GM19240 (cell line): ENCODE measurements around the gene MTHFD1L.
"Not testable (repeated sequence)": the region's sequence is repeated elsewhere in the genome, so short reads cannot be mapped to it uniquely, and the experiment has no call there.

Experiments
- DNase-seq: peaks from one replicate; pipeline ENCODE4 v3.0.0; 2011; ENCODE audit warnings: low spot score; ENCODE audit not compliant: insufficient read length

MTHFD1L gene

DNA sequence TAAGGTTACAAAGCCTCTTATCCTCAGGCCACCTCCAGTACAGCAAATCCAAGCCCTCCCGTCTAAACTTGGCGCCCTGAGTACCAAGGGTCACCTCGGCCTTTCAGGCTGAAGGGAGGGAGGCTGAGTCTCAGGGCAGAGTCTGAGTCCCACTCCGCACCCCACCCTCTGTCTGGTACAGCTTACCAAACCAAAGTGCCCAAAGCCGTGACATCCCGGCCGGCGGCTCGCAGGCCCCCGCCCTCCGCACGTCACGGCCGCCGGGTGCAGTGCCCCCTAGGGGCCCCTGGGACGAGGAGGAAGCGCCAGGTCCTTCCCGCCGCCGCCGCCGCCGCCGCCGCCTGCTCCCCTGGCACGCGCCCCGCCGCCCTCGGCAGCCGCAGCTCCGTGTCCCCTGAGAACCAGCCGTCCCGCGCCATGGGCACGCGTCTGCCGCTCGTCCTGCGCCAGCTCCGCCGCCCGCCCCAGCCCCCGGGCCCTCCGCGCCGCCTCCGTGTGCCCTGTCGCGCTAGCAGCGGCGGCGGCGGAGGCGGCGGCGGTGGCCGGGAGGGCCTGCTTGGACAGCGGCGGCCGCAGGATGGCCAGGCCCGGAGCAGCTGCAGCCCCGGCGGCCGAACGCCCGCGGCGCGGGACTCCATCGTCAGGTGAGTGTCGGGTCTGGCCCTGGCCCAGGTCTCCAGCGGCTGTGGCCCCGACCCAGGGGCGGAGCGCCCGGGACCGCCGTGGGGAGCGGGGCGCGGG, at the start of gene MTHFD1L:
Gene MTHFD1L (plus strand): TSS at position 297 of the 741 bp plus-strand sequence. CDS start 121 bp downstream, at position 418.
- DNase-seq, result peak; percentile 79

- not testable (repeated sequence) for DNase-seq
These were observed 48.9 kb upstream of the MTHFD1L start for GRCh38 chr6:150816554-150816953.

DNA sequence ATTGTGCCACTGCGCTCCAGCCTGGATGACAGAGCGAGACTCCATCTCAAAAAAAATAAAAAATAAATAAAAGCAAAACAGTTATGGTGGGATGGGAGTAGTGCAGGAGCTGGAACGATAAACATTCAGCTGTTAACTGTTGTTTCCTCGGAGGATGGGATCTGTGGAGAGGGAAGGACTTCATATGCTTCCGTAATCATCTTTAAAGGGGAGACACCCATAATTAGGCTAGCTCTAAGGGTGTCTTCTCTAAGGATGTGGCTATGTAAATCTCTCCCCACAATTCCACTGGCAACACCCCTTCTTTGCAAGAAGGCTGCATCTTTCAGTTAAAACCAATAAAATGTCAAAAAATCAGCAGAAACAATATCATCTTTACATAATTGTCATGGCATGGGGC, 42.6 kb upstream of the MTHFD1L start:
- no peak for DNase-seq

DNA sequence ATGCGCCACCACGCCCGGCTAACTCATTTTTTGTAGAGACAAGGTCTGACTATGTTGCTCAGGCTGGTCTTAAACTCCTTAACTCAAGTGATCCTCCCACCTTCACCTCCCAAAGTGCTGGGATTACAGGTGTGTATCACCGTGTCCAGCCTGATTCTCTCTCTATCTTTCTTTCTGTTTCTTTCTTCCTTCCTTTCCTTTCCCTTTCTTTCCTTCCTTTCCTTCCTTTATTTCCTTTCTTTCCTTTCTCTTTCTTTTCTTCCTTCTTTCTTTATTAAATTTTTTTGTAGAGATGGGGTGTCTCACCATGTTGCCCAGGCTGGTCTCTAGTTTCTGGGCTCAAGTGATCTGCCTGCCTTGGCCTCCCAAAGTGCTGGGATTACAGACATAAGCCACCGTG, 38.7 kb upstream of the MTHFD1L start:
- DNase-seq, result no peak

DNA sequence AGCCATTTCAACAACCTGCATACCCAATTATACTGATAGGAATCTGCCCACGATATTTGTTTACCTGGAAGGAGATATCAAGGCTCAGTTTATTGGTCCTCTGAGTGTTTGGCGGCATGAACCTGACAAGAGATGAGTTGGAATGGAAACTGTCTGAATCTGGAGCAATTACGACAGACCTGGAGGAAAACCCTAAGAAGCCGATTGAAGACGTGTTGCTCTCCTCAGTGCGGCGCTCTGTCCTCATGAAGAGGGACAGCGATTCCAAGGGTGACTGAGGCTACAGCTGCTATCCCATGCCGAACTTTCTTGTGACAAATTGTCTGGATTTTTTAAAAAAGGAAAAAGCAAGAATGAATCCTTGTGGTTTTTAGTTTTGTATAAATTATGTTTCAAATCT, 37.4 kb upstream of the MTHFD1L start:
- not testable (repeated sequence) for DNase-seq

DNA sequence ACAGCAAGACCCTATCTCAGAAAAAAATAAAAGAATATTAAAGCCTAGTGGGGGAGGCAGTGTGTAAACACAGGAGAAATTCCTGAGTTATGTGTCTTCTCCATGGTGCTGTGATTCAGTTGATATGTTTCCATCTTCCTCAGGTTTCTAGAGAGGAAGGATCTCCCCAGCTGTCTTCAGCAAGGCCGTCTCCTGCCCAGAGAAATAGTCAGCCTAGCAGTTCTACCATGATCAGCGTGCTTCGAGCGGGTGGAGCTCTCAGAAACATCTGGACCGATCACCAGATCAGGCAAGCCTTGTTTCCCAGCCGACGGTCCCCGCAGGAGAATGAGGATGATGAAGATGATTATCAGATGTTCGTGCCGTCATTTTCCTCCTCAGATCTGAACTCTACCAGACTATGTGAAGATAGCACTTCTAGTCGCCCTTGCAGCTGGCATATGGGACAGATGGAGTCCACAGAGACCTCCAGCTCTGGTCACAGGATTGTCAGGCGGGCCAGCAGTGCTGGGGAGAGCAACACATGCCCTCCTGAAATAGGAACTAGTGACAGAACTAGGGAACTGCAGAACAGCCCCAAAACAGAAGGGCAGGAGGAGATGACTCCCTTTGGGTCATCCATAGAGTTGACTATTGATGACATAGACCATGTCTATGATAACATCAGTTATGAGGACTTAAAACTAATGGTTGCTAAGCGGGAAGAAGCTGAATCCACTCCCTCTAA, 34.9 kb upstream of the MTHFD1L start:
- DNase-seq, result no peak

- no peak for DNase-seq
These were observed 33.9 kb upstream of the MTHFD1L start for GRCh38 chr6:150831577-150831976.

DNA sequence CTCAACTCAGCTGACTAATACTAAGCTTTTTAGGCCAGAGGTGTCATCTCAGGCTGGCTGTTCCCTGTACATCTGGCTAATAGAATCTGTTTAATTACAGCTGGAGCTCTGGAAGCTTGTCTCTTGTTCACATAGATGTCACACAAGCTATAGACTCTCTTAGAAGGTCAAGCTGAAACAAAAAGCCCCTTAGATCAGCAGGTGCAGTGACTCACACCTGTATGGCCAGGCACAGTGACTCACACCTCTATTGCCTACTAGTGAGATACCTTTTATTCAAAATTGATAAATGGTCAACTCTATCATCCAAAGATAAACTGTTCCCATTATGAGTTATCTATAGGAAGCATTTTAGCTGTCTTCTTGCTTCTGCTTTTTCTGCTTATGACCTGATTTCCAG, 29.9 kb upstream of the MTHFD1L start:
- DNase-seq, result no peak

DNA sequence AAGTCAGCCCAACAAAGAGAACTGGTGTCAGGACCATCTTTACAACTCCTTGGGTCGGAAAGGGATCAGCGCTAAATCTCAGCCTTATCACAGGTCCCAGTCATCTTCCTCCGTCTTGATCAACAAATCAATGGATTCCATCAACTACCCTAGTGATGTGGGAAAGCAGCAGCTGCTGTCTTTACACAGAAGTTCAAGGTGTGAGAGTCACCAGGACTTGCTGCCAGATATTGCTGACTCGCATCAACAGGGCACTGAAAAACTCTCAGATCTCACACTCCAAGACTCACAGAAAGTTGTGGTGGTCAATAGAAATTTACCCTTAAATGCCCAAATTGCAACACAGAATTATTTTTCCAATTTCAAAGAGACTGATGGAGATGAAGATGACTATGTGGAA, 25.3 kb upstream of the MTHFD1L start:
- DNase-seq, result no peak

DNA sequence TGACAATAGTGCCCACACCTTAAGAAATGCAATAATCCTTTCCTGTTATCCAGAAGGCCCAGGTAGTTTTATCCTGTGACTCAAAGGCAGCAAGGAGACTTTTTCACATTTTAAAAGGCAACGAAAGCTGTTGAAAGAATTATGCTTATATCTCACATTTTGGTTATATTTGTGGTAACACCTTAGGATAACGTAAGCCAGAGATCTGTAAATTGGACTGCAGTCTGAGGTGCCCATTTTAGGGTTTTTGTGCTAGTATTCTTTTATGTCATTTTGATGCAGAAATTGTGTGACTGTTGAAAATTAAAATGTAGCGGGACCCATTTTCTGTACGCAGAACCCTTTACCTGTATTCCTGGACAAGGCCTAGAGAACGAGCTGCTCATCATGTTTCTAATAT, 24.3 kb upstream of the MTHFD1L start:
- no peak for DNase-seq

DNA sequence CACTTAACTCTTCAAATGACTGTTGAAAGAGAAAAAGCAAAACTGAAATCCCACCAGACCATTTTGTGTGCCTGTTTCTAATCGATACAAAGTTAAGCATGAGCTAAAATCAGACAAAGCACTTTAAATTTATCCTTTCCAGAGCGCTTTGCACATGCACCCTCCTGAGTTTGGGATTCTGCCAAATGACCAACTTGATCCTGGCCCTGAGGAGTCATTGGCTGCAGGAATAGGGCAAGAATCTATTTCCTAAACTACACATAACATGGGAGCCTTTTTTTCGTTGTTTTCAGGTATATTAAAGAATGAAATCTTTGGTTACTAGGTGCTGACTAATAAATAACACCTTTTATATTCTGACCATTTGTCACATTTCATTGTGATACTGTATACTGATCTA, 23.8 kb upstream of the MTHFD1L start:
- DNase-seq, result no peak

DNA sequence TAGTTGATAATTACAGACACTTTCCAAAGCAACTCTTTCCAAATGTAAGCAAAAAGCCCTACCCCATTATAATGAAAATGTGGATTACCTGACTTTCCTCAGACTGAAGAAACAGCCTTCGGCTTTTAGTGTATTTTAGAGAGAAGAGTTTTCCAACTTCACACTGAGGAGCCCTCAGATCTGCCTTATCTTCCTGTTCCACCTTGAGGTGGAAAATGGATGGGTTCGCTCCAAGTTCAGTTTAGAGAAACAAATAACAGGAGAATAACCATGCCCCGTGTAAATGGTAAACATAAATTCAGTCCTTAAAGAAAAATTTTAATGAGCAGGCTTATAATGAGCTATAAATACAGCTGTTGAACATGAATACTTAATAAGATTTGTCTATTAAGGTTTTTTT, 21.1 kb upstream of the MTHFD1L start:
- DNase-seq, result no peak

DNA sequence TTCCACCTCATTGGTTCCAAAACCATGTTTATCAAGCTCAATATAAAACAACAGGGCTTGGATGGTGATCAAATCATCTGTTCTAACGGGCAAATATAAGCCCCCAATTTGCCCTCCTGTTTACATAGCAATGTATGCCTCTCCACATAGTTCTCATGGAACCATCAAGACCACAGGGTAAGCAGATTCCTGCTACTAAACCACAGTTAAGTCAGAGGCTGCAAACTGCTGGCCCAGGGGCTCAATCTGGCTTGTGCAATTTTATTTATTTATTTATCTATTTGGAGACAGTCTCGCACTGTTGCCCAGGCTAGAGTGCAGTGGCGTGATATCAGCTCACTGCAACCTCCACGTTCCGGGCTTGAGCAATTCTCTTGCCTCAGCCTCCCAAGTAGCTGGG, 18.9 kb upstream of the MTHFD1L start:
- DNase-seq, result no peak

DNA sequence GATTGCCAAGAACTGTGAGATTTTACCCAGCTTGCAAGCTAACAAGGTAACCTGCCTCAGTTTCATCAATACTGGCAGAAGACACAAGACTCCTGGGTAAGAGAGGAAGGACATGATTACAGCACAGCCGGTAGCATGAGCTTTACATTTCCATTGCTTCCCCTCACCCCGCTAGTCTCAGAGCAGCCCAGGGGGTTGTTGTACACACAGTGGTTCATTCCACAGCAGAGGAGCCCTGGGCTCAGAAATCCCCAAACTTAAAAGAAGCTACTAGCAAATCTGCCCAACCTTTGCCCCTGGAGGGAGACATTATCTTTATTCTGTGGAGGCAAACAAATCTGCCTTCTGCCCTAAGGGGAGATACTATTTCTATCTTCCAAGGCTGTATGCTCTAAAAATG, 17.1 kb upstream of the MTHFD1L start:
- no peak for DNase-seq

GRCh38 chr6:150854392-150854791, 11.1 kb upstream of the MTHFD1L start:
- DNase-seq, result not testable (repeated sequence)

DNA sequence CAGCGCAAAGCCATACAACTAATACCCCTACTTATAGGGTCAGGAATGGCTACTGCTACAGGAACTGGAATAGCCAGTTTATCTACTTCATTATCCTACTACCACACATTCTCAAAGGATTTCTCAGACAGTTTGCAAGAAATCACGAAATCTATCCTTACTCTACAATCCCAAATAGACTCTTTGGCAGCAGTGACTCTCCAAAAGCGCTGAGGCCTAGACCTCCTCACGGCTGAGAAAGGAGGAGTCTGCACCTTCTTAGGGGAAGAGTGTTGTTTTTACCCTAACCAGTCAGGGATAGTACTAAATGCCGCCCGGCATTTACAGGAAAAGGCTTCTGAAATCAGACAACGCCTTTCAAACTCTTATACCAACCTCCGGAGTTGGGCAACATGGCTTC, 10.3 kb upstream of the MTHFD1L start:
- DNase-seq, result not testable (repeated sequence)

GRCh38 chr6:150857062-150857944, 8.2 kb upstream of the MTHFD1L start:
- no peak for DNase-seq

DNA sequence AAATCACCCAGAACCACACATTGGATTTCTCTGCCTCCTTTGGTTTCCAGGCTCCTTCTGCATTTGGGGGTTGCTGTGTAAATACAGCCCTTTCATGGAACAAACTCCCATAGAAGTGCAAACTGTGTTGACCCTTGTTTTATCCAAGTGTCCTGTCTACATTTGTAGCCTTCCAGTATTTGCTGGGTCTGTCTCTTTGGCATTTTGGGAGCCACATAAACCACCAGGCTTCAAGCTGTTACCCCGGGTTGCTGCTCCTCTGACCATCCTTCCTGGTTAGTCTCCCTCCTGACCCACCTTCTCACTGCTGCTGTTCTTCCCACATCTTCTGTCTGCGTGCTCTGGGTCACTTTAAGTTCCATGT, 7.6 kb upstream of the MTHFD1L start:
- no peak for DNase-seq

- not testable (repeated sequence) for DNase-seq
These were observed 3.9 kb upstream of the MTHFD1L start for GRCh38 chr6:150861448-150862168.

DNA sequence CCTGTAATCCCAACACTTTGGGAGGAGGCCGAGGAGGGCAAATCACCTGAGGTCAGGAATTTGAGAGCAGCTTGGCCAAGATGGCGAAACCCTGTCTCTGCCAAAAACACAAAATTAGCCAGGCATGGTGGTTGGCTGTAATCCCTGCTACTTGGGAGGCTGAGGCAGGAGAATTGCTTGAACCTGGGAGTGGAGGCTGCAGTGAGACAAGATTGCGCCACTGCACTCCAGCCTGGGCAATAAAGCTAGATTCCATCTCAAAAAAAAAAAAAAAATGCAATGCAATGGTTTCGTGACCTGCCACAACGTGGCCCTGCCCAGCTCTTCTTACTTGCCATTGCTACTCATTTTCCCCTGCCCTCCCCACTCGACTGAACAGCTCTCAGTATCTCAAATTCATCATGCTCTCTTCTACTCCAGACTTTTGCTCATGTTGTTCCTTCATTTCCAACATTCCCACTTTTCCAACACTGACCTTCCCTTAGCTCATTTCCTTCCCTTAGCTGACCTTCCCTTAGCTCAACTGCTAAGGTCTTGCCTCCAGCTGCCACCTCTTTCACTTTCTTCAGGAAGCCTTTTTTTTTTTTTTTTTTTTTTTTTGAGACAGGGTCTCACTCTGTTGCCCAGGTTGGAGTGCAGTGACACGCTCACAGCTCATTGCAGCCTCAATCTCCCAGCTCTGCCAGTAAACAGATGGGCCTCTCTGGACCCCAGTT, 2.1 kb upstream of the MTHFD1L start:
- no peak for DNase-seq

- DNase-seq, result no peak
These were observed 478 bp upstream of the MTHFD1L start for GRCh38 chr6:150865043-150865405.
